ENCODE data around the gene CYP2R1. TPM values are rescaled to one million over a fixed set of nuclear protein-coding genes. Genes with fewer than 3 reads are reported as not detected.

Gene CYP2R1
- total RNA-seq, 2 experiments from 2014 or later: 14.2 to 15.8 TPM

GRCh38 chr11:14902650-14903350 lies 10.8 kb upstream of the CYP2R1 start:
- Histone ChIP-seq H3K4me3 (ENCODE audit: low read length) (no peak overlapping the region), H3K36me3 (ENCODE audit: insufficient read depth, low read length) (no peaks in the 10 kb centered on the region), H3K4me1 (ENCODE audit: insufficient read depth, low read length) (peaks cover 29% of the 10 kb centered on the region), H3K27me3 (ENCODE audit: control insufficient read depth in 1 of 2, insufficient read depth in 2 of 2, low read length in 2 of 2) (no peaks in the 10 kb centered on the region), H3K9me3 (ENCODE audit: control insufficient read depth in 1 of 2, insufficient read depth in 1 of 2, low read length in 2 of 2) (no peaks in the 10 kb centered on the region), H3K27ac (ENCODE audit: low read depth in 1 of 2, low read length in 2 of 2) (no peak overlapping the region)
- Mint-ChIP-seq H3K36me3 (ENCODE audit: low read depth) (peaks cover 5% of the 10 kb centered on the region), H3K9me3 (no peaks in the 10 kb centered on the region), H3K27ac (no peak overlapping the region), H3K4me3 (no peak overlapping the region), H3K4me1 (ENCODE audit: low read depth) (peaks cover 39% of the 10 kb centered on the region), H3K27me3 (no peaks in the 10 kb centered on the region)
- POLR2A ChIA-PET: no interaction called here
- no peak for DNase-seq
- intact Hi-C loops (cut with DNase I, micrococcal nuclease): loop anchor here in 1 of 2 experiments (1.0 kb wide), 1 partner anchor 117 kb away; no protein-coding TSS in a partner anchor
- no peak for ATAC-seq (ENCODE audit: poor library complexity)
- no peak for TF ChIP-seq CTCF (IDR thresholded peaks at IDR 0.05)
- CTCF ChIA-PET: no interaction called here

GRCh38 chr11:14898906-14899305 lies 6.9 kb upstream of the CYP2R1 start:
- Mint-ChIP-seq H3K4me3 (no peak overlapping the region), H3K9me3 (no peaks in the 10 kb centered on the region), H3K36me3 (ENCODE audit: low read depth) (no peaks in the 10 kb centered on the region), H3K4me1 (ENCODE audit: low read depth) (peaks cover 3% of the 10 kb centered on the region), H3K27me3 (no peaks in the 10 kb centered on the region), H3K27ac (no peak overlapping the region)
- H3K4me3 ChIP-seq (ENCODE audit: low read length): no peak overlapping the region
- POLR2A ChIA-PET: no interaction called here
- no peaks in the 10 kb centered on the region for H3K9me3 ChIP-seq (ENCODE audit: control insufficient read depth in 1 of 2, insufficient read depth in 1 of 2, low read length in 2 of 2)
- CTCF ChIA-PET: interaction anchor here (0.7 to 1.2 kb wide), 2 partner anchors 9 to 244 kb away, joined by 3 to 4 read pairs; no protein-coding TSS in a partner anchor
- no peak for ATAC-seq (ENCODE audit: poor library complexity)
- H3K27ac ChIP-seq (ENCODE audit: low read depth in 1 of 2, low read length in 2 of 2): no peak overlapping the region
- H3K27me3 ChIP-seq (ENCODE audit: control insufficient read depth in 1 of 2, insufficient read depth in 2 of 2, low read length in 2 of 2): no peaks in the 10 kb centered on the region
- H3K4me1 ChIP-seq (ENCODE audit: insufficient read depth, low read length): peaks cover 4% of the 10 kb centered on the region
- TF ChIP-seq CTCF (IDR thresholded peaks at IDR 0.05): no peak
- no peaks in the 10 kb centered on the region for H3K36me3 ChIP-seq (ENCODE audit: insufficient read depth, low read length)
- no peak for DNase-seq
- intact Hi-C loops (cut with DNase I, micrococcal nuclease): loop anchor here in 1 of 2 experiments (10.0 kb wide), 3 partner anchors 544 to 1434 kb away; partner anchors contain the start of genes BTBD10 and RRAS2

- ChIA-PET CTCF (interaction anchor here (0.7 to 1.2 kb wide), 2 partner anchors 10 to 243 kb away, joined by 3 to 4 read pairs; no protein-coding TSS in a partner anchor), POLR2A (no interaction called here)
- Mint-ChIP-seq H3K27ac (no peak overlapping the region), H3K27me3 (no peaks in the 10 kb centered on the region), H3K4me3 (no peak overlapping the region), H3K4me1 (ENCODE audit: low read depth) (no peaks in the 10 kb centered on the region), H3K36me3 (ENCODE audit: low read depth) (no peaks in the 10 kb centered on the region), H3K9me3 (no peaks in the 10 kb centered on the region)
- Histone ChIP-seq H3K4me3 (ENCODE audit: low read length) (no peak overlapping the region), H3K9me3 (ENCODE audit: control insufficient read depth in 1 of 2, insufficient read depth in 1 of 2, low read length in 2 of 2) (no peaks in the 10 kb centered on the region), H3K27ac (ENCODE audit: low read depth in 1 of 2, low read length in 2 of 2) (no peak overlapping the region), H3K36me3 (ENCODE audit: insufficient read depth, low read length) (no peaks in the 10 kb centered on the region), H3K4me1 (ENCODE audit: insufficient read depth, low read length) (peaks cover 4% of the 10 kb centered on the region), H3K27me3 (ENCODE audit: control insufficient read depth in 1 of 2, insufficient read depth in 2 of 2, low read length in 2 of 2) (no peaks in the 10 kb centered on the region)
- TF ChIP-seq CTCF (IDR thresholded peaks at IDR 0.05): no peak
- intact Hi-C loops (cut with DNase I, micrococcal nuclease): loop anchor here in 1 of 2 experiments (10.0 kb wide), 3 partner anchors 544 to 1434 kb away; partner anchors contain the start of genes BTBD10 and RRAS2
- ATAC-seq (ENCODE audit: poor library complexity) (no peak), DNase-seq (no peak)
Observed at GRCh38 chr11:14898355-14898754, 6.3 kb upstream of the CYP2R1 start.

All from CD4-positive, alpha-beta T cell (primary cell).